ENCODE results near the gene PTPRH. TPM values are rescaled to one million over a fixed set of nuclear protein-coding genes. Genes with fewer than 3 reads are reported as not detected.
A peak's percentile ranks its signal among the peaks of the same experiment; 100 is the strongest.

PTPRH gene
- total RNA-seq, 2 donors from 2014 or later, result 76.3 to 131 TPM

DNA sequence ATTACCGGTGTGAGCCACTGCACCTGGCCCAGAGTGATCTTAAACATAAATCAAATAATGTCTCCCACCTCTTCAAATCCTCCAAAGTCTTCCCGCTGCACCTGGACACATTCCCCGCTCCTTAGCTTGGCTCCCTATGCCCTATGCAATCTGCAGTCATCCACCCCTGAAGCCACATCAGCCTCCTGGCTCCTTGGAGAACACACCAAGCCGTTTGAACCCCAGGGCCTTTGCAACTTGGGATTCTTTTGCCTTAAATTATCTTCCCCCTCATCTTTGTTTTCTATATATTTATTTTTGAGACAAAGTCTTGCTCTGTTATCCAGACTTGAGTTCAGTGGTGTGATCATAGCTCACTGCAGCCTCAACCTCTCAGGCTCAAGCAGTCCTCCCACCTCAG lies 40.2 kb downstream of the PTPRH start:
- H3K27me3 ChIP-seq, result peaks cover 29% of the 10 kb centered on the region
- intact Hi-C loops (cut with DNase I), result no loop called here
- no peak overlapping the region for H3K9ac ChIP-seq (ENCODE audit: low read depth in 2 of 2, low read length in 2 of 2)
- H3K9me3 ChIP-seq, result no peaks in the 10 kb centered on the region
- peaks cover 5% of the 10 kb centered on the region for H3K4me1 ChIP-seq
- no peak overlapping the region for H3K27ac ChIP-seq
- no peak for DNase-seq
- H3K36me3 ChIP-seq, result no peaks in the 10 kb centered on the region
- no peak overlapping the region for H3K4me3 ChIP-seq
- TF ChIP-seq, protein P1, sequence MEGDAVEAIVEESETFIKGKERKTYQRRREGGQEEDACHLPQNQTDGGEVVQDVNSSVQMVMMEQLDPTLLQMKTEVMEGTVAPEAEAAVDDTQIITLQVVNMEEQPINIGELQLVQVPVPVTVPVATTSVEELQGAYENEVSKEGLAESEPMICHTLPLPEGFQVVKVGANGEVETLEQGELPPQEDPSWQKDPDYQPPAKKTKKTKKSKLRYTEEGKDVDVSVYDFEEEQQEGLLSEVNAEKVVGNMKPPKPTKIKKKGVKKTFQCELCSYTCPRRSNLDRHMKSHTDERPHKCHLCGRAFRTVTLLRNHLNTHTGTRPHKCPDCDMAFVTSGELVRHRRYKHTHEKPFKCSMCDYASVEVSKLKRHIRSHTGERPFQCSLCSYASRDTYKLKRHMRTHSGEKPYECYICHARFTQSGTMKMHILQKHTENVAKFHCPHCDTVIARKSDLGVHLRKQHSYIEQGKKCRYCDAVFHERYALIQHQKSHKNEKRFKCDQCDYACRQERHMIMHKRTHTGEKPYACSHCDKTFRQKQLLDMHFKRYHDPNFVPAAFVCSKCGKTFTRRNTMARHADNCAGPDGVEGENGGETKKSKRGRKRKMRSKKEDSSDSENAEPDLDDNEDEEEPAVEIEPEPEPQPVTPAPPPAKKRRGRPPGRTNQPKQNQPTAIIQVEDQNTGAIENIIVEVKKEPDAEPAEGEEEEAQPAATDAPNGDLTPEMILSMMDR (IDR thresholded peaks at IDR 0.05), result no peak

DNA sequence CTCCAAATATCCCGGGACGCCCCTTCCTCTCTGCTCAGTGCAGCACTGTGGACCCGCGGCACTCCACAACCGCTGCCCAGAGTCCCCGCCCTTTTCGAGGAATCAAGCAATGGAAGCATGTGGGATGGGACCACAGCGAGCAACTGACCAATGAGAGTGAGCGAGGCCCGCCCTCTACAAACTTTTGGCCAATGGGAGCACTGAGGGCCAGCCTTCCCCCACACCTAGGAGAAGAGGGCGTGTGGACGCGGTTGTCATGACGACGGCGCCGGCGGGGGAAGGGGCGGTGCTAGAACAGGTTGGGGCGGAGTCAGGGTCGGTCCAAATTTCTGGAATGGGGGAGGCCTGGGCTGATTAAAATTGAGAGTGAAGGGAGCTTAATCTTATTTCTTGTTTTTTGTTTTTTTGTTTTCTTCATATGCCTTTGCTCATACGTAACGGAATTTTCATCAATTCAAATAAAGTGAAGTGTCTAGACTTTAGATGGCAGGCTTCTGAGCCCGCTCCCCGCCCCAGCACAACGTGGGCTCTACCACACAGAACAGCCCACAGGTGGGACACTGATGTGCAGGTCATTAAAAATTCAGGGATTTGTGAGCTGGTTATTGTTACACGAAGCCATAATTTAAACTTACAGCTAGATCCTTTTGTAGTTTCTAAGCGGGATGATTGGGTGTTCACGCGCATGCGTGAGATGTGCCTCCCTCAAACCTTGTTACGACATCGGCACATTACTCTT lies 42.6 kb downstream of the PTPRH start, which contains the start of gene DNAAF3:
TSS of gene DNAAF3 (minus strand) at position 84 of the 739 bp plus-strand sequence. CDS start 200 bp downstream, outside the sequence.
- no peaks in the 10 kb centered on the region for H3K9me3 ChIP-seq
- H3K36me3 ChIP-seq, result no peaks in the 10 kb centered on the region
- DNase-seq, result peak; percentile 95
- TF ChIP-seq, protein P1 (IDR thresholded peaks at IDR 0.05), result no peak
- H3K9ac ChIP-seq (ENCODE audit: low read depth in 2 of 2, low read length in 2 of 2), result no peak within 1 kb of the TSS
- intact Hi-C loops (cut with DNase I), result no loop called here
- H3K4me3 ChIP-seq, result peak within 1 kb of the TSS; percentile 43
- peaks cover 26% of the 10 kb centered on the region for H3K27me3 ChIP-seq
- H3K27ac ChIP-seq, result no peak within 1 kb of the TSS
- peaks cover 5% of the 10 kb centered on the region for H3K4me1 ChIP-seq

DNA sequence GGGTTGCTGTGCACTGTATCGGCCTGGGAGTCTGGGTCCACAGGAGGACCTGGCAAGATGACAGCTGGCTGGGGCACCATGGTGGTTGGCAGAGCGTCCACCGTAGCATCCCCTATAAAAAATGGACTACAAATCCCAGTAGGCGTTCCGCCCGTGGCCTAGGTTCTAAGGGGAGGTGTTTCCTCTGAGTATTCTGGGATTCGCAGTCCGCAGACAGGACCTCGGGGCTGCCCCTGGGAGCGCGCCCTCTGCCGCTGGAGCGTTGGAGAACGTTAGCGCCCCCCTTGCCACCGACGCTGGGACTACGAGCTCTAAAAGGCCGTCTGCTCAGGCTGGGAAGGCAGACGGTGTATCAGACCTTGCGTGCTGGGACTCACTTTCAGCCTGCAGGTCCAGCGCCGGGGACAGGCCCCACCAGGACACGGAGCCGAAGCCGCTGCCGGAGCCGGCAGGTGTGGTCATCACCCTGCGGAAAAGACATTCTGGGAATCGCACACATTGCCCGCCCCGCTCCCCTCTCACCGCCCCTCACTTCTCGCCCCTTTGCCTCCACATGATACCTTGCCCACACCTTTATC lies 43.3 kb downstream of the PTPRH start:
- no peaks in the 10 kb centered on the region for H3K9me3 ChIP-seq
- no peaks in the 10 kb centered on the region for H3K36me3 ChIP-seq
- H3K27ac ChIP-seq, result no peak overlapping the region
- peak; percentile 56 for DNase-seq
- TF ChIP-seq, protein P1 (IDR thresholded peaks at IDR 0.05), result peak; percentile 27
- H3K4me3 ChIP-seq, result peak overlapping the region; percentile 43
- H3K9ac ChIP-seq (ENCODE audit: low read depth in 2 of 2, low read length in 2 of 2), result no peak overlapping the region
- H3K4me1 ChIP-seq, result peaks cover 5% of the 10 kb centered on the region
- peaks cover 31% of the 10 kb centered on the region for H3K27me3 ChIP-seq
- intact Hi-C loops (cut with DNase I), result no loop called here

GRCh38 chr19:55161571-55162322 lies 47.6 kb downstream of the PTPRH start:
- intact Hi-C loops (cut with DNase I), result no loop called here
- peaks cover 20% of the 10 kb centered on the region for H3K27me3 ChIP-seq
- no peak overlapping the region for H3K9ac ChIP-seq (ENCODE audit: low read depth in 2 of 2, low read length in 2 of 2)
- no peak overlapping the region for H3K27ac ChIP-seq
- H3K4me1 ChIP-seq, result no peaks in the 10 kb centered on the region
- no peaks in the 10 kb centered on the region for H3K9me3 ChIP-seq
- TF ChIP-seq, protein P1 (IDR thresholded peaks at IDR 0.05), result no peak
- H3K4me3 ChIP-seq, result no peak overlapping the region
- no peaks in the 10 kb centered on the region for H3K36me3 ChIP-seq
- no peak for DNase-seq

- no peaks in the 10 kb centered on the region for H3K9me3 ChIP-seq
- no peak overlapping the region for H3K27ac ChIP-seq
- H3K4me3 ChIP-seq, result no peak overlapping the region
- no peaks in the 10 kb centered on the region for H3K36me3 ChIP-seq
- TF ChIP-seq, protein P1 (IDR thresholded peaks at IDR 0.05), result no peak
- peaks cover 21% of the 10 kb centered on the region for H3K27me3 ChIP-seq
- DNase-seq, result no peak
- no peak overlapping the region for H3K9ac ChIP-seq (ENCODE audit: low read depth in 2 of 2, low read length in 2 of 2)
- no peaks in the 10 kb centered on the region for H3K4me1 ChIP-seq
- intact Hi-C loops (cut with DNase I), result no loop called here
Observed at GRCh38 chr19:55160986-55161365, 48.3 kb downstream of the PTPRH start.

Measured in colonic mucosa (tissue), 4 donors.